RKO (cell line): ENCODE data around the gene FCGR3B.
"Not testable (repeated sequence)": the region's sequence is repeated elsewhere in the genome, so short reads cannot be mapped to it uniquely, and the experiment has no call there.

Experiments used
- DNase-seq: peaks from one replicate; pipeline ENCODE4 v3.0.0-alpha.2; 2016; ENCODE audit warnings: low spot score

Gene FCGR3B

GRCh38 chr1:161631076-161631475 is at the start of gene FCGR3B:
Gene FCGR3B (minus strand): TSS chr1:161631176. CDS start chr1:161631094, 82 bp downstream.
- no peak for DNase-seq

- DNase-seq: no peak
Observed at GRCh38 chr1:161678500-161678899, 47.5 kb upstream of the FCGR3B start.

- DNase-seq: no peak
Observed at GRCh38 chr1:161676958-161677689, 46.1 kb upstream of the FCGR3B start.

GRCh38 chr1:161676441-161676840 is 45.5 kb upstream of the FCGR3B start:
- no peak for DNase-seq

GRCh38 chr1:161674908-161675307 is 43.9 kb upstream of the FCGR3B start:
- DNase-seq: not testable (repeated sequence)

GRCh38 chr1:161674447-161674846 is 43.5 kb upstream of the FCGR3B start:
- not testable (repeated sequence) for DNase-seq

- DNase-seq: not testable (repeated sequence)
Observed at GRCh38 chr1:161673437-161673836, 42.5 kb upstream of the FCGR3B start.

GRCh38 chr1:161671045-161672020 is 40.4 kb upstream of the FCGR3B start:
- DNase-seq: not testable (repeated sequence)

GRCh38 chr1:161664689-161665088 is 33.7 kb upstream of the FCGR3B start:
- DNase-seq: not testable (repeated sequence)

- DNase-seq: not testable (repeated sequence)
Observed at GRCh38 chr1:161663569-161663968, 32.6 kb upstream of the FCGR3B start.

GRCh38 chr1:161662684-161663339 is 31.8 kb upstream of the FCGR3B start, which contains the start of gene FCGR2B:
Gene FCGR2B (plus strand): TSS chr1:161663143. CDS start chr1:161663242, 99 bp downstream.
- DNase-seq: not testable (repeated sequence)

- not testable (repeated sequence) for DNase-seq
Observed at GRCh38 chr1:161661660-161662311, 30.8 kb upstream of the FCGR3B start.

GRCh38 chr1:161658524-161658923 is 27.5 kb upstream of the FCGR3B start:
- not testable (repeated sequence) for DNase-seq

- DNase-seq: not testable (repeated sequence)
Observed at GRCh38 chr1:161653971-161654370, 23.0 kb upstream of the FCGR3B start.

- DNase-seq: not testable (repeated sequence)
Observed at GRCh38 chr1:161653541-161653940, 22.6 kb upstream of the FCGR3B start.

GRCh38 chr1:161647507-161648360 is 16.8 kb upstream of the FCGR3B start:
- DNase-seq: not testable (repeated sequence)

GRCh38 chr1:161644855-161645254 is 13.9 kb upstream of the FCGR3B start:
- not testable (repeated sequence) for DNase-seq

- not testable (repeated sequence) for DNase-seq
Observed at GRCh38 chr1:161643481-161644208, 12.7 kb upstream of the FCGR3B start.

- not testable (repeated sequence) for DNase-seq
Observed at GRCh38 chr1:161642697-161643096, 11.7 kb upstream of the FCGR3B start.

GRCh38 chr1:161639203-161639602 is 8.2 kb upstream of the FCGR3B start:
- DNase-seq: not testable (repeated sequence)
